SJSA1 (cell line): Measurements from ENCODE around the gene TMEM164. TPM values are rescaled to one million over a fixed set of nuclear protein-coding genes. Genes with fewer than 3 reads are reported as not detected.

Source experiments
- DNase-seq, 2 experiments: peaks; one replicate each; pipeline ENCODE4 v3.0.0-alpha.2; 2015 to 2020; ENCODE audit warnings: low spot score in 2 of 2, low read depth in 1 of 2
- H3K27ac ChIP-seq: fragments of 250-450 bp; sonication (Bioruptor Pico); 2 replicates; pipeline ENCODE4 v1.5.1; 2020; ENCODE audit warnings: mild to moderate bottlenecking, moderate library complexity
- H3K27me3 ChIP-seq: fragments of 250-450 bp; sonication (Bioruptor Pico); replicated peaks from 2 replicates; pipeline ENCODE4 v1.5.1; 2020; ENCODE audit warnings: mild to moderate bottlenecking, moderate library complexity
- H3K36me3 ChIP-seq: fragments of 250-450 bp; sonication (Bioruptor Pico); 2 replicates; pipeline ENCODE4 v1.5.1; 2020; ENCODE audit warnings: mild to moderate bottlenecking
- H3K4me1 ChIP-seq: fragments of 250-450 bp; sonication (Bioruptor Pico); replicated peaks from 2 replicates; pipeline ENCODE4 v1.6.1; 2021; ENCODE audit warnings: mild to moderate bottlenecking
- H3K4me3 ChIP-seq: fragments of 250-450 bp; sonication (Bioruptor Pico); 2 replicates; pipeline ENCODE4 v1.5.1; 2020; ENCODE audit warnings: mild to moderate bottlenecking
- H3K9me3 ChIP-seq: fragments of 250-450 bp; sonication (Bioruptor Pico); replicated peaks from 2 replicates; pipeline ENCODE4 v1.5.1; 2020; ENCODE audit warnings: mild to moderate bottlenecking
- total RNA-seq: library from RNA; depleted of rRNA; stranded (reverse); fragments of >200 nt; shearing (Covaris generic); gene quantifications from 2 replicates; pipeline ENCODE4 v1.2.3, GENCODE V29; 2014

Gene TMEM164
- total RNA-seq, 1 experiment from 2014 or later: 104 TPM

- peaks cover 8% of the 10 kb centered on the region for H3K4me1 ChIP-seq
- H3K9me3 ChIP-seq: no peaks in the 10 kb centered on the region
- no peaks in the 10 kb centered on the region for H3K27me3 ChIP-seq
- no peak for DNase-seq
- no peak overlapping the region for H3K4me3 ChIP-seq
- no peak overlapping the region for H3K27ac ChIP-seq
- H3K36me3 ChIP-seq: no peaks in the 10 kb centered on the region
These were observed 36.0 kb downstream of the TMEM164 start for GRCh38 chrX:110038900-110039299.

GRCh38 chrX:110041980-110042379 is 39.1 kb downstream of the TMEM164 start:
- Histone ChIP-seq H3K4me1 (peaks cover 8% of the 10 kb centered on the region), H3K9me3 (no peaks in the 10 kb centered on the region)

DNA sequence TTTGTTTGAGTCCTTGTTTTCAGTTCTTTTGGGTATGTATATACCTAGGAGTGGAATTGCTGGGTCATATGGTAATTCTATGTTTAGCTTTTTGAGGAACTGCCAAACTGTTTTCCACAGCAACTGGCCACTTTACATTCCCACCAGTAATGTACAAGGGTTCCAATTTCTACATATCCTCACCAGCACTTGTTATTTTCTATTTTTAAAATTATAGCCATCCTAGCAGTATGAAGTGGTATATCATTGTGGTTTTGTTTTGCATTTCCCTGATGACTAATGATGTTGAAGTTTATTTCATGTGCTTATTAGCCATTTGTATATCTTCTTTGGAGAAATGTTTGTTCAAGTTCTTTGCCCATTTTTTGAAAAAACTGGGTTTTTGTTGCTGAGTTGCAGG is 39.6 kb downstream of the TMEM164 start:
- H3K27ac ChIP-seq: no peak overlapping the region
- H3K4me1 ChIP-seq: peaks cover 8% of the 10 kb centered on the region
- no peak overlapping the region for H3K4me3 ChIP-seq
- no peaks in the 10 kb centered on the region for H3K36me3 ChIP-seq
- H3K9me3 ChIP-seq: no peaks in the 10 kb centered on the region
- H3K27me3 ChIP-seq: no peaks in the 10 kb centered on the region
- DNase-seq: no peak

More at GRCh38 chrX:110041980-110042379, 39.1 kb downstream of the TMEM164 start:
- DNase-seq: no peak
- no peaks in the 10 kb centered on the region for H3K27me3 ChIP-seq
- H3K27ac ChIP-seq: no peak overlapping the region
- no peaks in the 10 kb centered on the region for H3K36me3 ChIP-seq
- no peak overlapping the region for H3K4me3 ChIP-seq

DNA sequence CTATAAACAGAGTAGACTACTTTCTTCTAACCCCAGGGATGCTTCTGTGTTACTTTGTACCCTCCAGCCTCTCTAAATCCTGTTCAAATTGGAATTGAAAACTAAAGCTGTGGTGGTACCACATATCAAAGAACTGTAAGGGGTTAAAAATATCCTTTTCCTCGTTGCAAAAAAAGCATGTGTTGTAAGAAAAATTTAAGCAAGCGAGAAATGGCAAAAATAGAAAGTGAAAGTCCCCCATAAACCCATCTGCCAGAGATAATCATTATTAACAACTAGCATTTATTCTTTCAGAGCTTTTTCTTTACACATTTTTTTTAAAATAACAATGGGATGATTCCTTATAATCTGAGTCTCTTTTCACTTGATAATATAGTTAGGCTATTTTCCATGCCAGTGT is 40.6 kb downstream of the TMEM164 start:
- no peaks in the 10 kb centered on the region for H3K36me3 ChIP-seq
- peaks cover 8% of the 10 kb centered on the region for H3K4me1 ChIP-seq
- no peaks in the 10 kb centered on the region for H3K27me3 ChIP-seq
- H3K27ac ChIP-seq: no peak overlapping the region
- H3K9me3 ChIP-seq: no peaks in the 10 kb centered on the region
- no peak for DNase-seq
- no peak overlapping the region for H3K4me3 ChIP-seq

- Histone ChIP-seq H3K27me3 (no peaks in the 10 kb centered on the region), H3K27ac (no peak overlapping the region), H3K36me3 (no peaks in the 10 kb centered on the region), H3K4me1 (peaks cover 8% of the 10 kb centered on the region), H3K9me3 (no peaks in the 10 kb centered on the region), H3K4me3 (no peak overlapping the region)
- DNase-seq: no peak
These were observed 41.7 kb downstream of the TMEM164 start for GRCh38 chrX:110044346-110045249.

- Histone ChIP-seq H3K36me3 (no peaks in the 10 kb centered on the region), H3K4me3 (no peak overlapping the region), H3K4me1 (peaks cover 8% of the 10 kb centered on the region), H3K27ac (no peak overlapping the region), H3K9me3 (no peaks in the 10 kb centered on the region), H3K27me3 (no peaks in the 10 kb centered on the region)
- no peak for DNase-seq
These were observed 42.5 kb downstream of the TMEM164 start for GRCh38 chrX:110045421-110045820.

- Histone ChIP-seq H3K4me1 (peaks cover 8% of the 10 kb centered on the region), H3K27me3 (no peaks in the 10 kb centered on the region), H3K9me3 (no peaks in the 10 kb centered on the region), H3K4me3 (no peak overlapping the region), H3K36me3 (no peaks in the 10 kb centered on the region), H3K27ac (no peak overlapping the region)
- DNase-seq: no peak
These were observed 43.1 kb downstream of the TMEM164 start for GRCh38 chrX:110046001-110046400.

GRCh38 chrX:110046971-110047370 is 44.1 kb downstream of the TMEM164 start:
- H3K4me3 ChIP-seq: no peak overlapping the region
- H3K27me3 ChIP-seq: no peaks in the 10 kb centered on the region
- H3K27ac ChIP-seq: no peak overlapping the region
- no peaks in the 10 kb centered on the region for H3K36me3 ChIP-seq
- peaks cover 8% of the 10 kb centered on the region for H3K4me1 ChIP-seq
- H3K9me3 ChIP-seq: no peaks in the 10 kb centered on the region
- DNase-seq: no peak

DNA sequence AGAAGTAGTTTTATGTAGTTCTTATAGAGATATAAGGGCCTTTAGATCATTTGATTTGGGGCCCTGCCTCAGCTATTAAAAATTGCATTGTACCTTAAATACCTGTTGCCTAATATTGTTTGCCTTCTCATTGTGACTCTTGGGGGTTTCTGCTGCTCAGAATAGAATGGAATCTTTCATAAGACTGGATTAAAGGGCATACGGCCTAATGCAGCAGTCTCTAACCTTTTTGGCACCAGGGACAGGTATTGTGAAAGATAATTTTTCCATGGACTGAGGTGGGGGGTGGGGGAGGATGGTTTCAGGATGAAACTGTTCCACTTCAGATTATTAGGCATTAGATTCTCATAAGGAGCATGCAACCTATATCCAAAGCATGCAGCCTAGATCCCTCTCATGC is 46.2 kb downstream of the TMEM164 start:
- Histone ChIP-seq H3K27me3 (no peaks in the 10 kb centered on the region), H3K9me3 (no peaks in the 10 kb centered on the region), H3K36me3 (no peaks in the 10 kb centered on the region), H3K27ac (no peak overlapping the region), H3K4me1 (no peaks in the 10 kb centered on the region), H3K4me3 (no peak overlapping the region)
- no peak for DNase-seq

DNA sequence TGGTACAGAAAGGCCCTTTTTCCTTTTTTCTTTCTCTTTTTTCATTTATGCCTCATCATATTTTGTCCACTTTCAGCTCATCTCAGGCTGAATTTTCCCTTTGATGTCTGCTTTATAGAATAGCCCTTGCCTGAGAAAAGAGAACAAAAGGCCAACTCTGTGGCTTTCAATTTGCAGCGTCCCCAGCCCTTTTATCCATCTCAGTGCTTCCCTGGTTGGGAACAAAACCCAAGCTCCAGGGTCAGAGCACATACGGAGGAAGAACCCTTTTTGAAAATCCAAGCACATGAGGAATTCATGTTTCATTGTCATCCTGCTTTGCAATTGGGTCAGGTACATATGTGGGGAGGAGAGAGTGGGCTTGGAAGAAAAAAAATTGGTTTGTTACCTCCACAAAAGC is 47.5 kb downstream of the TMEM164 start:
- H3K4me1 ChIP-seq: no peaks in the 10 kb centered on the region
- H3K27ac ChIP-seq: no peak overlapping the region
- H3K4me3 ChIP-seq: no peak overlapping the region
- no peak for DNase-seq
- no peaks in the 10 kb centered on the region for H3K9me3 ChIP-seq
- H3K36me3 ChIP-seq: no peaks in the 10 kb centered on the region
- H3K27me3 ChIP-seq: no peaks in the 10 kb centered on the region

DNA sequence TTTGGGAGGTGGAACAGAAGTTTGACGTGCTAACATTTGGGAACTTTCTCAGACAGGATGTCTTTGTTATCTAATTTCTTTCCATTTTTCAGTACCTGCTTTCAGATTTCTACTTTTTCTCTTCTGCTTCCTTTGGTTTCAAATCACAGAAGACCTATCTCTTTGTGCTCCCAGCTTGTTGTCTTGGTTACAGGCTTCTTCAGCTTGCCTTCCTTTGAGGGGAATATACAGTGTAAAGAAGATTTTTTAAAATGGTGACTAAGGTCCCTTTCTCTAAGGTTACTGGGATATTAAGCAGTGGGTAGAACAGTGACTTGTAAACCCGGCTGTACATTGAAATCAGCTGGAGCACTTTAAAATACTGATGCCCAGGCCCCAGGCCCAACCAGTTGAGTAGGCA is 48.0 kb downstream of the TMEM164 start:
- Histone ChIP-seq H3K27ac (no peak overlapping the region), H3K36me3 (no peaks in the 10 kb centered on the region), H3K27me3 (no peaks in the 10 kb centered on the region), H3K9me3 (no peaks in the 10 kb centered on the region), H3K4me3 (no peak overlapping the region), H3K4me1 (no peaks in the 10 kb centered on the region)
- no peak for DNase-seq

DNA sequence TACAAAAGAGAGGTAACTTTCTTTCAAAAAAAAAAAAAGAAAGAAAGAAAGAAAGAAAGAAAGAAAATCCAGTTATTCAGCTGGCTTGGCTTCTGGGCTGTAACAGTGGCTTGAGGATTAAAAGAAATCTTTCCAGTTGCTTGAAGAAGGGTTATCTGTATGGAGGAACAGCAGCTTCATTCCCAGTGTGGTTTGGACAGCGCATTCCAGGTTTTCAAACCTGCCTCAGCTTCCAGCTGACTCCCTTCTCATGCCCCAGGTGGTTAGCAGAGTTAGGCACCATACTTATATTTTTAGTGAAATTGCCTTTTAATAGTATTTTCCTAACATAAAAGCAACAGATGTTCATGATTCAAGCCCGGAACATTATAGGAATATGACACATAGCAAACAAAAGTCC is 48.6 kb downstream of the TMEM164 start:
- no peak for DNase-seq
- no peaks in the 10 kb centered on the region for H3K27me3 ChIP-seq
- no peak overlapping the region for H3K27ac ChIP-seq
- H3K36me3 ChIP-seq: no peaks in the 10 kb centered on the region
- H3K4me3 ChIP-seq: no peak overlapping the region
- H3K4me1 ChIP-seq: no peaks in the 10 kb centered on the region
- H3K9me3 ChIP-seq: no peaks in the 10 kb centered on the region

GRCh38 chrX:110052303-110052702 is 49.4 kb downstream of the TMEM164 start:
- H3K27me3 ChIP-seq: no peaks in the 10 kb centered on the region
- H3K36me3 ChIP-seq: no peaks in the 10 kb centered on the region
- no peak overlapping the region for H3K4me3 ChIP-seq
- no peak overlapping the region for H3K27ac ChIP-seq
- no peaks in the 10 kb centered on the region for H3K4me1 ChIP-seq
- H3K9me3 ChIP-seq: no peaks in the 10 kb centered on the region
- no peak for DNase-seq

DNA sequence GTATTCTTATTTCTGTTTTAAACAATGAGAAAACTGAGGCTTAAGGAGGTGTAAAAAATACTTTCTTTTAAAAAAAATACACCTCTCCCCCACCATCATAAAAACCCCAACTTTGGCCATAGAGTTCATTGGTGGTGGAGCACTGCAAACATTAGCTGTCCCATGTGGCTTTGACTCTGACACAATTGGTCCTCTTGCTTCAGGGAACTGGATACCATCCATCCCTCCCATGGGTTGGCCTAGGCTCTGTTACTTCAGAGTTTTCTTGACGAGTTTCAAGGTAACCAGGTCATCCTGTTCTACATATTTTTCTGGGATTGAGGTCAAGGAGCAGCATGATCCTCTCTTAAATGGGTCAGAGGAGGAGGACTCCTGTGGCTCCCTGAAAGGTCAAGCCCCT is 50.5 kb downstream of the TMEM164 start:
- Histone ChIP-seq H3K4me1 (no peaks in the 10 kb centered on the region), H3K27me3 (no peaks in the 10 kb centered on the region), H3K27ac (no peak overlapping the region), H3K4me3 (no peak overlapping the region), H3K9me3 (no peaks in the 10 kb centered on the region), H3K36me3 (no peaks in the 10 kb centered on the region)
- DNase-seq: no peak

- Histone ChIP-seq H3K27me3 (no peaks in the 10 kb centered on the region), H3K36me3 (no peaks in the 10 kb centered on the region), H3K4me1 (no peaks in the 10 kb centered on the region), H3K4me3 (no peak overlapping the region), H3K27ac (no peak overlapping the region), H3K9me3 (no peaks in the 10 kb centered on the region)
- DNase-seq: no peak
These were observed 52.7 kb downstream of the TMEM164 start for GRCh38 chrX:110055616-110056015.
